DMS 273 (cell line): ENCODE data around the gene NDUFAF8.

ENCODE experiments used
- DNase-seq: peaks from one replicate; lab custom pipeline; 2025; ENCODE audit not compliant: unreplicated experiment; lab: John Stamatoyannopoulos, UW

NDUFAF8 gene

GRCh38 chr17:81267390-81268067 is 28.4 kb downstream of the NDUFAF8 start:
- no peak for DNase-seq

GRCh38 chr17:81270279-81270678 is 31.2 kb downstream of the NDUFAF8 start:
- no peak for DNase-seq

- no peak for DNase-seq
Measured at GRCh38 chr17:81271226-81271625, 32.1 kb downstream of the NDUFAF8 start.

GRCh38 chr17:81272616-81273015 is 33.5 kb downstream of the NDUFAF8 start:
- DNase-seq = no peak

GRCh38 chr17:81273698-81274470 is 34.8 kb downstream of the NDUFAF8 start:
- no peak for DNase-seq

GRCh38 chr17:81274471-81274855 is 35.3 kb downstream of the NDUFAF8 start:
- DNase-seq = no peak

- DNase-seq = no peak
Measured at GRCh38 chr17:81276781-81277180, 37.7 kb downstream of the NDUFAF8 start.

- DNase-seq = peak; percentile 27
Measured at GRCh38 chr17:81277421-81277820, 38.3 kb downstream of the NDUFAF8 start.

- no peak for DNase-seq
Measured at GRCh38 chr17:81277946-81278693, 39.0 kb downstream of the NDUFAF8 start.

GRCh38 chr17:81278831-81279230 is 39.7 kb downstream of the NDUFAF8 start:
- DNase-seq = no peak

GRCh38 chr17:81279278-81280275 is 40.5 kb downstream of the NDUFAF8 start:
- DNase-seq = no peak

GRCh38 chr17:81280571-81280970 is 41.5 kb downstream of the NDUFAF8 start:
- DNase-seq = no peak

GRCh38 chr17:81282141-81282540 is 43.0 kb downstream of the NDUFAF8 start:
- no peak for DNase-seq

GRCh38 chr17:81282876-81283275 is 43.8 kb downstream of the NDUFAF8 start:
- no peak for DNase-seq

GRCh38 chr17:81285179-81285878 is 46.2 kb downstream of the NDUFAF8 start:
- DNase-seq = no peak

- no peak for DNase-seq
Measured at GRCh38 chr17:81285894-81286293, 46.8 kb downstream of the NDUFAF8 start.

- DNase-seq = no peak
Measured at GRCh38 chr17:81286491-81287145, 47.5 kb downstream of the NDUFAF8 start.

- no peak for DNase-seq
Measured at GRCh38 chr17:81287152-81287551, 48.0 kb downstream of the NDUFAF8 start.

GRCh38 chr17:81287741-81288430 is 48.8 kb downstream of the NDUFAF8 start:
- DNase-seq = no peak
